OCI-LY7 (cell line): ENCODE measurements around the gene FOXL3. TPM values are rescaled to one million over a fixed set of nuclear protein-coding genes. Genes with fewer than 3 reads are reported as not detected.

Experiments used
- BruUV-seq: library from RNA; stranded (reverse); fragments of 400-500 nt; replicated peaks from 2 replicates; lab custom pipeline; 2021; lab: Mats Ljungman, UMichigan
- CTCF ChIA-PET: fragments of 300-600 bp; sonication (Branson Sonifier 250); formaldehyde crosslinking; loops from one replicate; lab custom pipeline; 2022; ENCODE audit warnings: antibody characterized with exemption; ENCODE audit not compliant: unreplicated experiment; lab: Charles Lee
- POLR2A ChIA-PET: fragments of 300-600 bp; sonication (Branson Sonifier 250); formaldehyde crosslinking; loops from one replicate; lab custom pipeline; 2022; ENCODE audit warnings: antibody characterized with exemption; lab: Charles Lee
- DNase-seq: peaks from one replicate; pipeline ENCODE4 v3.0.0-alpha.2; 2015; ENCODE audit warnings: low spot score
- H2AFZ ChIP-seq: fragments of 200-600 bp; sonication (generic), shearing (Covaris generic); 2 replicates; pipeline ENCODE4 v1.6.1; 2014; ENCODE audit warnings: mild to moderate bottlenecking, antibody characterized with exemption, low read length, moderate library complexity
- H3K27ac ChIP-seq: fragments of 200-600 bp; sonication (generic); 2 replicates; pipeline ENCODE4 v1.5.1; 2014; ENCODE audit warnings: mixed run types, low read depth, mild to moderate bottlenecking, moderate library complexity, low read length, inconsistent platforms; ENCODE audit not compliant: poor library complexity, severe bottlenecking
- H3K36me3 ChIP-seq: fragments of 200-600 bp; sonication (generic); 2 replicates; pipeline ENCODE4 v1.6.1; 2014; ENCODE audit warnings: mild to moderate bottlenecking, antibody characterized with exemption, low read length, moderate library complexity, mixed read lengths; ENCODE audit not compliant: insufficient read depth
- H3K4me1 ChIP-seq: fragments of 200-600 bp; sonication (generic); 2 replicates; pipeline ENCODE4 v1.5.1; 2014; ENCODE audit warnings: mild to moderate bottlenecking, low read length; ENCODE audit not compliant: insufficient read depth, poor library complexity, severe bottlenecking
- H3K4me2 ChIP-seq: fragments of 200-600 bp; sonication (generic); 2 replicates; pipeline ENCODE4 v1.6.1; 2014; ENCODE audit warnings: mild to moderate bottlenecking, low read length
- H3K4me3 ChIP-seq: fragments of 200-600 bp; sonication (generic); 2 replicates; pipeline ENCODE4 v1.5.1; 2014; ENCODE audit warnings: mild to moderate bottlenecking, low read depth, low read length; ENCODE audit not compliant: poor library complexity, severe bottlenecking
- H3K79me2 ChIP-seq: fragments of 200-600 bp; sonication (generic); 2 replicates; pipeline ENCODE4 v1.6.1; 2016; ENCODE audit warnings: low read depth, mild to moderate bottlenecking, low read length, moderate library complexity, mixed read lengths; ENCODE audit not compliant: insufficient read depth
- H3K9me2 ChIP-seq: fragments of 200-600 bp; sonication (generic); 2 replicates; pipeline ENCODE4 v1.6.1; 2016; ENCODE audit warnings: mild to moderate bottlenecking, low read length, mixed read lengths; ENCODE audit not compliant: insufficient read depth
- H3K9me3 ChIP-seq: fragments of 200-600 bp; sonication (generic); 2 replicates; pipeline ENCODE4 v1.6.1; 2014; ENCODE audit warnings: mild to moderate bottlenecking, mixed run types, low read length, mixed read lengths
- H4K20me1 ChIP-seq: fragments of 200-600 bp; sonication (generic); 2 replicates; pipeline ENCODE4 v1.6.1; 2014; ENCODE audit warnings: mild to moderate bottlenecking, antibody characterized with exemption, low read length, moderate library complexity, mixed read lengths; ENCODE audit not compliant: insufficient read depth
- EZH2phosphoT487 ChIP-seq: fragments of 200-600 bp; sonication (generic); IDR thresholded peaks from 2 replicates; pipeline ENCODE4 v1.6.1; 2018; ENCODE audit warnings: low read depth, borderline replicate concordance, mild to moderate bottlenecking, mixed run types, antibody characterized with exemption, low read length, moderate library complexity, mixed read lengths
- intact Hi-C: fragments of 100-400 bp; cut with micrococcal nuclease; formaldehyde crosslinking; loops from one replicate; pipeline ENCODE4 v1.10.0; 2022; ENCODE audit not compliant: unreplicated experiment
- total RNA-seq, 2 experiments: library from RNA; depleted of rRNA in 1 of 2; stranded (reverse); fragments of >200 nt in 1 of 2; shearing (Covaris generic) in 1 of 2; gene quantifications; 2 replicates each; pipeline ENCODE4 v1.2.3, GENCODE V29; 2014 to 2022
- TF ChIP-seq, protein P1 (sequence below): fragments of 200-600 bp; sonication (generic); conservative IDR thresholded peaks from 2 replicates; pipeline ENCODE4 v1.5.1; 2014; ENCODE audit warnings: mild to moderate bottlenecking, antibody characterized with exemption, low read length, moderate library complexity, mixed read lengths

Gene FOXL3
- total RNA-seq, 2 experiments from 2014 or later = not detected

DNA sequence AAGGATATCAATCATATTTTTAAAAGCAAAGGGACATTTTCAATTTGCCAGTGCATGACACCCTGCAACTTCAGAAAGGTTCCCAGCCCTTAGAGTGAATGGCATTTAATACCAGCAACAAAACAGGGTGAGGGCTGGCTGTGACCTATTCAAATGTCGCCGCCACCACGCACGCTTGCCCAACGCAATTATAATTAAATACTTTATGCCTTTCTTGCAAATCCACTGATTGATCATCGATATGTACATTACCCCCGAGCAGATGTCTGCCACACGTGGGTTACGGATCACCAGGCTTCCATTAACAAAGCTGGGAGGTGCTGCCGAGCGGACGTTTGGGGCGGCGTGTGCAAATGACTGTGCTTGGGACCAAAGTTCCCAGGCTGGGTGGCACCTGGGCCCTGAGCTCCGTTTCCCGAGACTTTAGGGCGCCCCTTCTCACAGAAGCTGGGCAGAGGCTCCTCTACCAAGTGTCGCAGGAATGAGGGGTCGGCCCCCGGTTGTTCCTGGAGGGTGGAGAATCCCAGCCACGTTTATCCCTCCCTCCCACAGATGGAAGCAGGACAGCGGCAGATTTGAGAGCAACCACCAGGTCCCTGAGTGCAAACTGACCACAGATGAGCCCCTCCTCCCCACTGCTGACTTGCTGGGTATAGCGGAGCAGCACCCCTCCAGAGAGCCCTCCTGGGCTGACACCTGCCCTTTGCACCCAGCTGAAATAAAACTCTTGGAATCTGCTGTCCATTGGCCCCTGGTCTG lies 3.9 kb downstream of the FOXL3 start:
- no peak for TF ChIP-seq EZH2phosphoT487
- TF ChIP-seq, protein P1, sequence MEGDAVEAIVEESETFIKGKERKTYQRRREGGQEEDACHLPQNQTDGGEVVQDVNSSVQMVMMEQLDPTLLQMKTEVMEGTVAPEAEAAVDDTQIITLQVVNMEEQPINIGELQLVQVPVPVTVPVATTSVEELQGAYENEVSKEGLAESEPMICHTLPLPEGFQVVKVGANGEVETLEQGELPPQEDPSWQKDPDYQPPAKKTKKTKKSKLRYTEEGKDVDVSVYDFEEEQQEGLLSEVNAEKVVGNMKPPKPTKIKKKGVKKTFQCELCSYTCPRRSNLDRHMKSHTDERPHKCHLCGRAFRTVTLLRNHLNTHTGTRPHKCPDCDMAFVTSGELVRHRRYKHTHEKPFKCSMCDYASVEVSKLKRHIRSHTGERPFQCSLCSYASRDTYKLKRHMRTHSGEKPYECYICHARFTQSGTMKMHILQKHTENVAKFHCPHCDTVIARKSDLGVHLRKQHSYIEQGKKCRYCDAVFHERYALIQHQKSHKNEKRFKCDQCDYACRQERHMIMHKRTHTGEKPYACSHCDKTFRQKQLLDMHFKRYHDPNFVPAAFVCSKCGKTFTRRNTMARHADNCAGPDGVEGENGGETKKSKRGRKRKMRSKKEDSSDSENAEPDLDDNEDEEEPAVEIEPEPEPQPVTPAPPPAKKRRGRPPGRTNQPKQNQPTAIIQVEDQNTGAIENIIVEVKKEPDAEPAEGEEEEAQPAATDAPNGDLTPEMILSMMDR = no peak
- intact Hi-C loops = no loop called here
- Histone ChIP-seq H2AFZ (no peak overlapping the region), H3K4me3 (no peak overlapping the region), H4K20me1 (no peaks in the 10 kb centered on the region), H3K4me2 (no peak overlapping the region), H3K4me1 (no peaks in the 10 kb centered on the region), H3K9me2 (no peaks in the 10 kb centered on the region), H3K9me3 (no peaks in the 10 kb centered on the region), H3K79me2 (no peaks in the 10 kb centered on the region), H3K36me3 (no peaks in the 10 kb centered on the region), H3K27ac (no peak overlapping the region)
- CTCF ChIA-PET = no interaction called here
- POLR2A ChIA-PET = no interaction called here
- BruUV-seq = no TSS peak
- no peak for DNase-seq

DNA sequence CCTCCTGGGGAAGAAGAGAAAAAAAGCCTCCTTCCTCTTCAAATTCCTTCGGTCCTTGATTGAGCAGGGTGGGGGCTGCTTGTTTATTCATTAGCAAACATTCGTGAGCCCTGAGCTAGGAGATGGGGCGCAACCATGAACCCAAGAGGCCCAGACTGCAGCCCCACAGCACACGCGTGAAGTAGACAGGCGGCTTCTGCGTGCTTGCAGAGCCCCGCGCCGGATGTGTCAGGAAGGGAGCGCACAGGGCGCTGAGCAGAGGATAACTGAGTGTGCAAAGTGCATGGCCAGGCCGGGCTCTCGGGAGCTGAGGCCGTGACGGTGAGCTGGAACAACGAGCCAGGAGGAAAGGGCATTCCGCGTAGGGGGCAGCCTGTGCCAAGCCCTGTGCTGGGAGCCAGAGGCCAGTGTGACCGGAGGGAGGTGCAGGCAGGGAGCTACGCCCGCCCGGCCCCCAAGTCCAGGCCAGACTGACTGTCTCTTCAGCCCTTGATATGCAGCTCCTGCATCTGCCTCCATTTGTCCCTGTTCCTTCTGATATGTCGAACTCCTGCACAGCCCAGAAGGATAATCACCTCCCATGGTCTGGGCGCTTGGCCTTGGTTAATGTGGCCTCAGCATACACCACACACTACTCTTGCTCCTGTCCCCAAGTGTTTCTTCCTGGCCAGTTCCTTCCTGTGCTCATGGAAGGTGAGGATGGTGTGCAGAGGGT lies 4.6 kb downstream of the FOXL3 start:
- CTCF ChIA-PET = no interaction called here
- Histone ChIP-seq H3K9me2 (no peaks in the 10 kb centered on the region), H3K79me2 (no peaks in the 10 kb centered on the region), H3K4me1 (no peaks in the 10 kb centered on the region), H4K20me1 (no peaks in the 10 kb centered on the region), H2AFZ (no peak overlapping the region), H3K4me3 (no peak overlapping the region), H3K4me2 (no peak overlapping the region), H3K27ac (no peak overlapping the region), H3K36me3 (no peaks in the 10 kb centered on the region), H3K9me3 (no peaks in the 10 kb centered on the region)
- no peak for DNase-seq
- intact Hi-C loops = no loop called here
- no TSS peak for BruUV-seq
- no peak for TF ChIP-seq EZH2phosphoT487
- POLR2A ChIA-PET = no interaction called here

DNA sequence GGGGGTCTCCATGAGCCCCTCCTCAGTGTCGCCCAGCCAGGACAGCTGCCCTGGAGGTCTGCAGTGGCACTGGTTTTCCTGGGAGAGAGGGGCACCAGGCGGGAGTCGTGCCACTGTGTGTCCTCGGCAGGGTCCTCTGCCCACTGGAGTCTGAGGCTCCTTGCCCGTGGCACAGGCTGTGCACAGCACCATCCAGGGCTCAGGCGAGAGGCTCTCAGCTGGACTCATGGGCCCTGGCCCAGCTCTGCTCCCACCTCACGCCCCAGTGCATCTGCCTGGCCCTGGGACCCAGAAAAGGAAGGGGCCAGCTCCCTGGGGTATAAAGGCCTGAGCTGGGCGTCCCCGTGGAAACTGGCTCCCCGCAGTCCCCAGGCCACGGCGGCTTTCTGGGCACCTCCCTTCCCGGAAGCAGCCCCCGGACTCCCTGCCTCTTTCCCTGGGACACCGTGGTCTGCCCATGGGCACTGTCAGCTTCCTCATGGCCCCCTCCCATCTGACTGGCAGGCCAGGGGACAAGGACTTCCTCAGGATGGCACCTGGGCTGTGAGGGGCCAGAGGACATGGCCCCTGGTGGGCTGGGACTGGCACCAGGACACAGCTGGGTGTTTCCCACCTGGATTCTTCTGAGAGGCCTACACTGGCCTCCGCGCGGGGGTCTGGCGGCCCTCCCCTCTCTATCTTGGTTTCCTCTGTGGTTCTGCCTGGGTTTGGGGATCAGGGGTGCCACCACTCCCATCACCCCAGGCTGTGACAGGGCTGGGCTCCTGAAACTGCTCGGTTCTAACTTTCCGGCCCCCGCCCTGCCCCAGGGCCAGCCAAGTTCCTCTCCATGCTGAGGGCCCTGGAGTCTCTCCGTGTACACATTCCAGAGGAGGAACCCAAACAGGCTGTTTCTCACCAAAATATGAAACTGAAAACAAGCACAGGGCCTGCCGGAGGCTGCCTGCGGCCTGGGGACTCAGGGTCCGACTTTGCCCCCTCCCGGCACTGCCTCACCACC lies 5.5 kb downstream of the FOXL3 start:
- intact Hi-C loops = no loop called here
- Histone ChIP-seq H3K4me3 (no peak overlapping the region), H3K4me2 (no peak overlapping the region), H3K9me2 (no peaks in the 10 kb centered on the region), H2AFZ (no peak overlapping the region), H3K36me3 (no peaks in the 10 kb centered on the region), H3K27ac (no peak overlapping the region), H3K4me1 (no peaks in the 10 kb centered on the region), H4K20me1 (no peaks in the 10 kb centered on the region), H3K9me3 (no peaks in the 10 kb centered on the region), H3K79me2 (no peaks in the 10 kb centered on the region)
- TF ChIP-seq, protein P1 = no peak
- no peak for TF ChIP-seq EZH2phosphoT487
- ChIA-PET CTCF (no interaction called here), POLR2A (no interaction called here)
- no peak for DNase-seq
- BruUV-seq = no TSS peak
